Stimulated activated CD8-positive, alpha-beta memory T cell treated with anti-CD3 and anti-CD28 coated beads, Interleukin-4, amount 100 ng/mL, for 48 hours (primary cell): ENCODE measurements around the gene TNFSF9.
A peak's percentile ranks its signal among the peaks of the same experiment; 100 is the strongest.

Experiments used
- DNase-seq: peaks from one replicate; pipeline ENCODE4 v3.0.0-alpha.2; 2020

The TNFSF9 gene, protein sequence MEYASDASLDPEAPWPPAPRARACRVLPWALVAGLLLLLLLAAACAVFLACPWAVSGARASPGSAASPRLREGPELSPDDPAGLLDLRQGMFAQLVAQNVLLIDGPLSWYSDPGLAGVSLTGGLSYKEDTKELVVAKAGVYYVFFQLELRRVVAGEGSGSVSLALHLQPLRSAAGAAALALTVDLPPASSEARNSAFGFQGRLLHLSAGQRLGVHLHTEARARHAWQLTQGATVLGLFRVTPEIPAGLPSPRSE

DNA sequence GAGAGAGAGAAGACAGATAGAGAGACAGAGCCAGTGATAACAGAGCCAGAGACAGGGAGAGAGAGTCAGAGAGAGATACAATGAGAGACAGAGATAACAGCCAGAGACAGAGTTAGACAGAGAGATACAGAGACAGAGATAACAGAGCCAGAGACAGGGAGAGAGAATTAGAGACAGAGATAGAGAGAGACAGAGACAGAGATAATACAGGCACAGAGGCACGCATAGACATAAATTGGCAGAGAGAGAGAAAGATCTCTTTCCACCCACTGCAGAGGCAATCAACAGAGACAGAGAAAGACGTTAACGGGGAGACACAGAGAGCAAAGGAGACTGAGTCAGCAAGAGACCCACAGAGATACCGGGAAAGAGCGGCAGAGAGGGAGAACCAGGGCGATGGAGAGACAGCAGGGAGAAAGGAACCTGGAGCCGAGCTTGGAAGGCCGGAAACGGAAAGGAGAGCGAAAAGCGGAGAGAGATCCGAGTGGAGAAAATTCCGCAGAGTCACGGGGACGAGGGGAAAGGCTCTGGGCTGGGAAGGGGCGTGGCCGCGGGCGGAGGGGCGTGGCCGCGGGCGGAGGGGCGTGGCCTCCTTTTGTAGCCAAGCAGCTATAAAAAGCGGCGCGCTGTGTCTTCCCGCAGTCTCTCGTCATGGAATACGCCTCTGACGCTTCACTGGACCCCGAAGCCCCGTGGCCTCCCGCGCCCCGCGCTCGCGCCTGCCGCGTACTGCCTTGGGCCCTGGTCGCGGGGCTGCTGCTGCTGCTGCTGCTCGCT is at the start of gene TNFSF9:
TNFSF9 (plus strand) TSS at position 641 of the 777 bp plus-strand sequence; CDS start at position 652, 11 bp downstream.
- DNase-seq: peak; percentile 95

DNA sequence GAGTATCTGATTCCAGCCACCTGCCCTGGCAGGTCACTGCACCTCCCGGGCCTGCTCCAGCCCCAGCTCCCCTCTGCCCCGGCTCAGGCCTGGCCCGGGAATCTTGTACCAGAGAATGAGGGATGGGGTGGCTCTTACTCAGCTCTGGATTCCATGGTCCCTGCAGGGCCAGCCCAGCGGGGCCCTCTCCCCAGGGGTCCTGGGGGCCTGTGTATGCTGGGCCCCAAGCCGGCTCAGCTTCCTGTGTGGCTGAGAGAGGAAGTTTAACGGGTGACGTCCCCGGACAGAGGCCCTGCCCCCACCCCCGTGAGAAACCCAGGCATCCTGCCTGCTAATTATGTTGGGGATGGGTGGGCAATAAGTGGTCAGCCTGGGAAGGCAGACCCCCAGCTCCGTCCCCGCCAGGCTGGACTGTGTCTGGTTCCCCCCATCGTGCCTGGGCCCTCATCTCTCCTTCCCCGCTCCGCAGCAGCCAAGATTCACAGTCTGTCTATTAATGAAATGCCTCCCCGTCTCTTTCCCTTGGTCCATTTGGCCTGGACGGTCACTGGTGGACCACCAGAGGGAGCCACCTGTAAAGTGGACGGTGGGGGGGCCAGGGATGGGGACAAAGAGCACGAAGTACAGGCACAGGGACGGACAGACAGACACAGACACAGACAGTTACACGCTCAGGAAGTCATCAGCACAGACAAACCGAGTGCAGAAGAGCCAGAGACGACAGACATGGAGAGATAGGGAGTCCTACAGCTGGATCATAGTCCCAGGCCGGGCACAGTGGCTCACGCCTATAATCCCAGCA is 49.1 kb upstream of the TNFSF9 start, which contains the start of gene DENND1C:
DENND1C (minus strand) TSS at position 247 of the 802 bp plus-strand sequence; CDS start at position 155, 92 bp downstream.
- peak; percentile 82 for DNase-seq

DNA sequence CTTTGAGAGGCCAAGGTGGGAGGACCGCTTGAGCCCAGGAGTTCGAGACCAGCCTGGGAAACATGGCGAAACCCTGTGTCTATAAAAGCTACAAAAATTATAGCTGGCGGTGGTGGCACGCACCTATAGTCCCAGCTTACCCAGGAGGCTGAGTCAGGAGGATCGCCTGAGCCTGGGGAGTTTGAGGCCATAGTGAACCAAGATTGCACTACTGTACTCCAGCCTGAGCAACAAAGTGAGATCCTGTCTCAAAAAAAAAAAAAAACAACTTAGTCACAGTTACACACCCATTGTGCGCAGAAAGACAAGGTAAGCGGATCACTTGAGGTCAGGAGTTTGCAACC is 48.5 kb upstream of the TNFSF9 start:
- DNase-seq: no peak

DNA sequence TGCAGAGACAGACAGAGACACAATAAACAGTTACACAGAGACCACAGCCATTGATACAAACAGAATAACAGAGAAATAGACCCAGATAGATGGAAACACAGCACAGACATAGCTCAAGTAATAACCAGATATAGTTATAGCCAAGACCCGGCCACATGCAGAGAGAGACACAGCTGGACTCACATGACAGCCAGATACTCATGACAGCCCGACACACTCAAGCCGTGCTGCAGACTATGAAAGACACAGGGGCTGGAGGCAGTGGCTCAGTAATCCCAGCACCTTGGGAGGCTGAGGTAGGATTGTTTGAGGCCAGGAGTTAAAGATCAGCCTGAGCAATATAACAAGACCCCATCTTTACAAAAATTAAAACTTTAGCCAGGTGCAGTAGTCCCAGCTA is 47.6 kb upstream of the TNFSF9 start:
- DNase-seq: no peak

DNA sequence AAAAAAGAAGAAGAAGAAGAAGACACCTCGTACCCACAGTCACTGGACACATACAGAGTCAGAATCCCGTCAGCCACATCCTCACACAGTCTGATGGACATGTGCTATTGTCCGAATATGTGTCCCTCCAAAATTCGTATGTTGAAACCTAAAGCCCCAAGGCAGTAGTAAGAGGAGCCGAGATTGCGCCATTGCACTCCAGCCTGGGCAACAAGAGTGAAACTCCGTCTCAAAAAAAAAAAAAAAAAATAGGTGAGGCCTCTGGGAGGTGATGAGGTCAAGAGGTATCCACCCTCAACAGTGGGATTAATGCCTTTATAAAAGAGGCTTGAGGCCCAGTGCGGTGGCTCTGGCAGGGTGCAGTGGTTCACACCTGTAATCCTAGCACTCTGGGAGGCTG is 46.6 kb upstream of the TNFSF9 start:
- no peak for DNase-seq

DNA sequence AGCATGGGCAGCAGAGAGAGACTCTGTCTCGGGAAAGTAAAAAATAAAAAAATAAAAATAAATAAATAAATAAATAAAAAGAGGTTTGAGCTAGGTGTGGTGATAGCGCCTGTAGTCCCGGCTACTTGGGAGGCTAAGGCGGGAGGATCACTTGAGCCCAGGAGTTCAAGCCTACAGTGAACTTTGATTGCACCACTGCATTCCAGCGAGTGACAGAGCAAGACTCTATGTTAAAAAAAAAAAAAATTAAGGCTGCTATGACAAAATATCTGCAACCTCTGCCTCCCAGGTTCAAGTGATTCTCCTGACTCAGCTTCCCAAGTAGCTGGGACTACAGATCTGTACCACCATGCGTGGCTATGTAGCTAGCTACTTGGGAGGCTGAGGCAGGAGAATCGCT is 46.0 kb upstream of the TNFSF9 start:
- DNase-seq: no peak

DNA sequence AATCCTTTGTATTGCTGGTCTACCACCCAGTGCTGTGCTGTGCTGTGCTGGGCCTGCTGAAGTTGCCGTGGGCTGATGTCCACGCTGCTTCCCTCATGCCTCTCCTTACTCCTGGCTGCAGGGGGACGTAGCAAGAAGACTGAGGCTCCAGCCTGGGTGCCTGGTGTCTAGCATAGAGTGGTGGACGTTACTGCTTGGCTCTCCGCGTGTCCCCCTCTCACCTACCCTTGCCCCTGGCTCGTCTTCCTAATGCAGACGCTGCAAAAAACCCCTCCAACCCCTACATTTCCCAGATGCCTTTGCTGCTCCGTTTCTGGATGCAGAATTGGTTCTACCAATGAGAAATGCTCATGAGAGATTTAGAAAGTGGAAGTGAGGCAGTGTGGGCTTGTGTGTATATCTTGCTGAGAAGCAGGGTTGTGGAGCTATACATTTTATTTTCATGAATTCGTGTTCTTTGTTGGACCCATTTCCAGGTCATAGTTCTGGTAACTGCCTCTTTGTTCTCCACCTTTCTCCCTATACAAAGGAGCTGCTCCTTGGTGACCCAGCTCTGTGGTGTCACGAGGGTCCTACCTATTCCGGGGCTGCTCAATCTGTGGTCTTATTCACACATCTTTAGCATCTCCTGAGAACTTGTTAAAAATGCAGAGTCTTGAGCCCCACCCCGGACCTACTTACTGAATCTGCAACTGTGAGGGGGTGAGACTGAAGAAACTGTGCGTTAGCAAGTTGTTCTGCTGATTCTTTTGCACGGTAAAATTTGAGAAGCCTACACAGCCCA is 41.4 kb upstream of the TNFSF9 start:
- DNase-seq: no peak

DNA sequence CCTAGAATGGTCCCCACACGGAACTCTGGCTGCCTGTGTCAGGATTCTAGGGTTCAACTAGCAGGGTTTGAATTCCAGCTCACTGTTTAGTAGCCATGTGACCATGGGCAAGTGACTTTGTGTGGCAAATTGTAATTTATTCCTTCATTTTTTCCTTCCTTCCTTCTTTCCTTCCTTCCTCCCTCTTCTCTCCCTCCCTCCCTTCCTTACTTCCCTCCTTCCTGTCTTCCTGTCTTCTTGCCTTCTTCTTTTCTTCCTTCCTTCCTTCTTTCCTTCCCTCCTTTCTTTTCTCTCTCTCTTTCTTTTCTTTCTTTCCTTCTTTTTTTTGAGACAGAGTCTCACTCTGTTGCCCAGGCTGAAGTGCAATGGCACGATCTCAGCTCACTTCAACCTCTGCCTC is 40.7 kb upstream of the TNFSF9 start:
- no peak for DNase-seq

DNA sequence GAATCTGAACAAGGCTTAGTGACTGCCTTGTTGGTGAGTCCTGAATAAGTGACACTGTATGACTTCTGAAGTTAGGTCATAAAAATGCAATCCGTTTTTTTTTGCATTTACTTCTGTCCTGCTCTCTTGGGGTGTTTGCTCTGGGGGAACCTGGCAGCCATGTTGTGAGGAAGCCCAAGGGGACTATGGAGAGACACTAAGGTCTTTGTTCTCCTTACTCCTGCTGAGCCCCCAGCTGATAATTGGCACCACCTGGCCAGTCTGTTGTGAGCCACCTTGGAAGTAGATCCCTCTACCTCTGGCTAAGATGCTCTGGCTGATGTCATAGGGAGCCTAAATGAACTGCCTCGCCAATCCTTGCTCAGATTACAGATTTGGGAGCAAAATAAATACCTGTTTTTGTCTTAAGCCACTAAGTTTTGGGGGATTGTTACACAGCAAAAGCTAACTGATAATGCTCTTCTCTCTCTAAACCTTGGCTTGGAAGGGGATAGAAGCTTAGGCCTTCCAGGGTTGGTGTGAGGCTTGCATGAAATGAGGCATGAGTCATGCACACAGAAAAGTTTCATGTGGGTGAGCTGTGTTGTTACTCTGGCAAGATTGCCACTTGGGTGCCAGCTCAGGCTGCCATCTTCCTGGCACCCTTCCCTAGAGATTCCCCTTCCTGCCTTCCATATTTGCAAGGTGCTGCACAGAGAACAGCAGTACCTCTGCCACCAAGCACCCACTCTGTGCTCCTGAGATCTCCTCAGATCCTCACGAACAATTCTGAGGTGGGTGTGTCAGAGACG is 38.8 kb upstream of the TNFSF9 start:
- DNase-seq: no peak

DNA sequence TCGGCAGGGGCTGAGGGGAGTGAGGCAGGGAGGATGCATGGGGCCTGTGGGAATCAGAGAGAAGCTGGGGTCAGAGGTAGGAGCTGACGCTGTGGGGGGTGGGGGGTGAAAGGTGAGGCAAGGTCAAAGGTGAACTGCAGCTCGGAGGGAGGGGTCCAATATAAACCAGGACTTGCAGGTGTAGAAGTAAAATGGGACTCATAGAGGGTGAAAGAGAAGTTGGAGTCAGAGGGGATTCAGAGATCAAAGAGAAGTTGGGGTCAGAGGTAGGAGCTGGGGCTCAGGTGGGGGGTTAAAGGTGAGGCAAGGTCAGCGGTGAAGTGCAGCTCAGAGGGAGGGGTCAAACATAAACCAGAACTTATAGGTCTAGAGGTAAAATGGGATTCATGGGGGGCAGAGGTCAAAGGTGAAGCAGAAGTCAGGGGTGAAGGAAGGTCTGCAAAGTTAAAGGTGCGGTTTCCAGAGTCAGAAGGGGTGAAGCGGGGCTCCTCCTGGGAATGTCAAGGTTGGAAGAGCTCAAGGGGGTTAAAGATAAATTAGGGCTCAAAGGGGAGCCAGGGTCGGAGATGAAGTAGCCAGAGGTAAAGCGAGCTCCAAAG is 36.3 kb upstream of the TNFSF9 start:
- no peak for DNase-seq

DNA sequence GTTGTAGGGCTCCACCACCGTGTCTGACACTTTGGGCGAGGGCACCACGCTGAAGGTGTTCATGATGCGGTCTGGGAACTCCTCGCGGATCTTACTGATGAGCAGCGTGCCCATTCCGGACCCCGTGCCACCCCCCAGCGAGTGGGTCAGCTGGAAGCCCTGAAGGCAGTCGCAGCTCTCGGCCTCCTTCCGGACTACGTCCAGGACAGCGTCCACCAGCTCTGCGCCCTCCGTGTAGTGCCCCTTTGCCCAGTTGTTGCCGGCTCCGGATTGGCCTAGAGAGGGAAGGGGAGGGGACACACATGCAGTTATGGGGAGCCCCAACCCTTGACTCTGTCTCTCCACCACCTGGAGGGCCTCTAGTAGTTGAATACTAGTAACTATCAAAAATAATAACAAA is 34.9 kb upstream of the TNFSF9 start:
- no peak for DNase-seq

DNA sequence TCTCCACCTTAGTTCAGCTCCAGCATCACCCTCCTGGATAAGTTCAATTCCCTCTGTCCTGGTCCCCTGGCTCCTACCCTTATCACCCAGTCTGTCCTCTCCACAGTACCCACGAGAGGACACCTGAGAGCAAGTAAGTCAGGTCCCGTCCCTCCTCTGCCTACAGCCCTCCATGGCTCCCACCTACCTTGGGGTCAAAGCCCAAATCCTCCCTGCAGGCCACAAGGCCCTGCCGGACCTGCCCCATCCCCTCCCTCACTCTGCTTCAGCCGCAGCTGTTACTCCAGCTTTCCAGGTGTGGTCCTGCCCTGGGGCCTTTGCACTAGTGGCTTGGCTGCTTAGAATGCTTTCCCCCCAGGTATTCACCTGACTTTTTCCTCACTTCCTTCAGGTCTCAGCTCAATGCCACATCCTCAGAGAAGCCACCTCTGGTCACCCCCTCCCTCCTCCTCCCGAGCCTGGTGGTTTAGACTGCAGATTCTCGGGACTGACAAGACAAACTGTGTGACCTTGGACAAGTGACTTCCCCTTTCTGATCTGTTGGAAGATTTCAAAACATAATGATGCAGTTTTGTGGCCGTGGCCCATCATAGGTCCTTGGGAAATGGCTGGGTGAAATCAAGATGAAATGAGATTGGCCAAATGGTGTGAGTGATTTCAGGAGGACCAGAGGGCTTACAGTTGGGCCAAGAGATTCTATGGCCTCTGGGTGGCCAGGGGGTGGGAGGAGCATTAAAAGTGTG is 32.4 kb upstream of the TNFSF9 start:
- no peak for DNase-seq

DNA sequence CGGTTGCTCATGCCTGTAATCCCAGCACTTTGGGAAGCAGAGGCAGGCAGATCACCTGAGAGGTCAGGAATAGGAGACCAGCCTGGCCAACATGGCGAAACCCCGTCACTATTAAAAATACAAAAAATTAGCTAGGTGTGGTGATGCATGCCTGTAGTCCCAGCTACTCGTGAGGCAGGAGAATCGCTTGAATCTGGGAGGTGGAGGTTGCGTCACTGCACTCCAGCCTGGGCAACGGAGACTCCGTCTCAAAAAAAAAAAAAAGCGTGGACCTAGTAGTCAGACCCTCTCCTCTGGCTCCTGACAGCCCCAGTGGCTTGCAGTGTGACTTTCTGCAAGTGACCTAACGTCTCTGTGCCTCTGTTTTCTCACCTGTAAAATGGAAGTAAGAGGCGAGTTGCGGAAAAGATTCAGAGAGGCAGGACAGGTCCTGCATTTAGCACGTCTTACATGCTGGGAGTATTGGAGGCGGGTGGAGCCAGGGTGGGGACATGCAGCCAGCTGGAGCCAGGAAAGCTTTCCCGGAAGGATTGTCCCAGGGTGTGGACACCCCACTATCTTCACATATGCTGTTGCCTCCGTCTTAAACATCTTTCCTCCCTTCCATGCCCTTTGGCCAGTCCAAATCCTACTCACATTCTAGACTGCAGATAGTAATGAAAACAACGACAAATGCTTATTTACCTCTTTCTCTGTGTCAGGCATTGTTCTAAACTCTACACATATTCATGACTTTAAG is 31.6 kb upstream of the TNFSF9 start:
- DNase-seq: no peak

DNA sequence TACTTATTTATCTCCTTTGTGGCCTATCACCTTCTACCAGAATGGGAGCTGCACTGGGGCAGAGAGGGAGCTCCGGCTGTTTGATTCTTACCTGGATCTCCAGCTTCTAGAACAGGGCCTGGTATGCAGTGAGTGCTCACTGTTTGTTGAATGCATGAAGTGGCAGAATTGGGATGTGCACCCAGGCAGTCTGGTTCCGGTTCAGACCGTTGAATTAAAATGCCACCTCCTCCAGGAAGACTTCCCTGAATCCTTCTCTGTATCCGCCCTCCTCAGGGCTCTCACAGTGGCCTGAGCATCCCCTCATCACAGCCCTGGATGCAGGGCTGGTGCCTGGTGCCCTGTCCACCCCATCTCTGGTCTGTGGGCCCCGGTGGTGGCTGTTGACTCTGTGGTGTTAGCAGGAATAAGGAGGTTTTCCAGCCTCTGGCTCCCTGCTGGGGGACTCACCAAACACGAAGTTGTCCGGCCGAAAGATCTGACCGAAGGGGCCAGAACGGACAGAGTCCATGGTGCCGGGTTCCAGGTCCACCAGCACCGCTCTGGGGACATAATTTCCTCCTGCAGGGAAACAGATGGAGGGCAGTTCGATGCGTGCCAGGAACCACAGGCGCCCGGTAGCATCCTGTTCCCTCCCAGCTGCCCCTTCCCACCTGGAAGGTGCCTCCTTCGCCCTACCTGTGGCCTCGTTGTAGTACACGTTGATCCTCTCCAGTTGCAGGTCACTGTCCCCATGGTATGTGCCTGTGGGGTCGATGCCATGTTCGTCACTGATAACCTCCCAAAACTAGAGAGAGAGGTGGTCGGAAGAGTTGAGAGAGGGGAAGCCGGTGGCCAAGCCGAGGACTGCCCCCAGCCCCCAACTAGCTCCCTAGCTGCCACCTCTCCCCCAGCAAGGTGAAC is 29.7 kb upstream of the TNFSF9 start:
- DNase-seq: no peak

DNA sequence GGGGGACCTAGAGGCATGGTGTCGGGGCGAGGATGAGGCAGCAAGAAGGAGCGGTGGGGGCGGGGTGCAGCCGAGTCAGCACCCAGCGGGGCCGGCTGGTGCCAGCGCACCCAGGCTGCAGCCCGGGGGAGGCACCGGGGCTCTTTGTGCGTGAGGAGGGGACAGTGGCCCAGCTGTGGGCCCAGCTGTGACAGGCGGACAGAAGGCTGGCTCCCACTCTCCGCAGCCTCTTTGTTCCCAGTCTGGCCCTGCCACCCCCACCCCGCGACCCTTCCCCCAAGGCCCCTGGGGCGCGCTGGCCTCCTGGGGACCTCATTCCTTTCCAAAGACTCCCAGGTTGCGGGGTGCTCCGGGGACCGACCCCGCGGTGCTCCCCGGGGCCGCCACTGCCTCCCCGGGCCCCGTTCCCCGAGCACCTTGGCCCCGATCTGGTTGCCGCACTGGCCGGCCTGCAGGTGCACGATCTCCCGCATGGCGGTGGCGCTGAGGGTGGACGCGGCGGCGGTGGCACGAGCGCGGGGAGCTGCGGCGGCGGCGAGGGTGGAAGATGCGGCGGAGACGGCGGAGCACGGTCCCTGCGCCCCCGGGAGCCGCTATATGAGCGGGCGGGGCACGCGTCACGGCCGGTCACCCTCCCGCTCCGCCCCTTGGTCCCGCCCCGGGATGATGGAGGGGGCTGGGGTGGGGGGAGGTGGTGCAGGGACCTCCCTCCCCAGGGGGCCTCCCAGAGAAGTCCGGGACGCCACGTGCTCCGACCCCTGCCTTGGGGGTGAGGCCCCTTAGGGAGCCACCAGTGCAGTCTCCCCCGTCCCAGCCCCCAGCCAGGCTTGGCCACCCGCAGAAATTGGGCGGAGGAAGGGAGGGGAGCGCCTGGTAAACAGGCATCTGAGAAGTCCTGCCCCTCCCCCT is 28.8 kb upstream of the TNFSF9 start, which contains the start of gene TUBB4A:
TUBB4A (minus strand) TSS at position 570 of the 909 bp plus-strand sequence; CDS start at position 473, 97 bp downstream.
- peak; percentile 71 for DNase-seq

DNA sequence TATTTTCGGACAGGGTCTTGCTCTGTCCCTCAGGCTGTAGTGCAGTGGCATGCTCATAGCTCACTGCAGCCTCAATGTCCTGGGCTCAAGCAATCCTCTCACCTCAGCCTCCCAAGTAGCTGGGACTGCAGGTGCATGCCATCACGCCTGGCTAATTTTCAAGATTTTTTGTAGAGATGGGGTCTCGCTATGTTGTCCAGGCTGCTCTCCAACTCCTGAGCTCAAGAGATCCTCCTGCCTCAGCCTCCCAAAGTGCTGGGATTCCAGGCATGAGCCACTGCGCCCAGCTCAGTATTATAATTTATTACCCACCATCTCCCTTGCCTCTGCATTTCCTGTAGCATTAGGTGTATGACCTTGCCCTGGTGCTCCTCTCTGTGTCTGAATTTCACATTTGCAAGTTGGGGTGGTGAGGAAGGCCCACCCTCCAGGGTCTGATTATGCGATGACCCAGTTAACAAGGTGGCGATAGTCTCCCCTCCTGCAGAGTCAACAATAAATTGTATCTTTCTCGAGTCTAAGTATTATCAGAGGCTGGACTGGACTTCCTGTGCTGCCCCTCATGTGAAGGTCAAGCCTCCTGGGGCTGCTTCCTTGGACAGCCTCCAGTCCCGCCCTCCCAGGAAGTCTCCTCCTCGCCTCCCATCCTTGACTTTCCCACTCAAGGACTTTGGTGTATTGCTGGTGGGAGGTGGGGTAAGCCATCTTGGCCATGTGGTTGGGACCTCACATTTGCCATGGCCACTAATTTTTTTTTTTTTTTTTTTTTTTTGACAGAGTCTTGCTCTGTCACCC is 27.2 kb upstream of the TNFSF9 start:
- no peak for DNase-seq
